Inflammatory macrophage (primary cell): ENCODE results near the gene FBXO44.
A peak's percentile ranks its signal among the peaks of the same experiment; 100 is the strongest.

ENCODE experiments used
- DNase-seq, 2 donors: peaks; one replicate each; pipeline ENCODE4 v3.0.0-alpha.2; 2020 to 2022

The FBXO44 gene

DNA sequence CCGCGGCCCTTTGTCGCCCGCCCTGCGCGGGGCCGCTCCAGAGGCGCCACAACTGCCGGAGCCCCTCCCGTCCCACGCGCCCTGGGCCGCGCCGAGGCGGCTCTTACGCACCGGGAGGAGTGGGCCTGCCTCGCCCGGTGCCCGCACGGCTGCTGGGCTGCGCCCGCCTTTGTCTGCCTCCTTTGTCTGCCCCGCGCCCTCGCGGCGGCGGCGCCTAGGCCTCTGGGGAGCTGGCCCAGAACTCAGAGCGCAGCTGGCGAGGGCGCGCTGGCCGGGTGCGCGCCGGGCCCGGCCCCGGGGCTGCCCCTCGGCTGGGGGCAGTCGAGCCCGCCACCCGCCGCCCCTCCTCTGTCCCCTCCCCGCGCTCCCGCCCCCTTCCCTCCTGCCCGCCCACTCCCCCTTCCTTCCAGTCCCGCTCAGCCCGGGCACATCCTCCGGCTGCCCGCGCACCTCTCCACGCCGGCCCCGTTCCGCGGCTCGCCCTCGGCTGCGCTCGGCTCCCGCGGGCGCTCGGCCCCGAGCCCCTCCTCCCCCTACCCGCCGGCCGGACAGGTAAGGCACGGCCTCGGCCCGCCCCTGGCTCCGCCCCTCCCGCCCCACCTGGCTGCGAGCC lies 36.7 kb downstream of the FBXO44 start, which contains the start of gene DRAXIN:
Gene DRAXIN (plus strand): TSS at position 409 of the 613 bp plus-strand sequence. CDS start 14,549 bp downstream, outside the sequence.
- DNase-seq = no peak

DNA sequence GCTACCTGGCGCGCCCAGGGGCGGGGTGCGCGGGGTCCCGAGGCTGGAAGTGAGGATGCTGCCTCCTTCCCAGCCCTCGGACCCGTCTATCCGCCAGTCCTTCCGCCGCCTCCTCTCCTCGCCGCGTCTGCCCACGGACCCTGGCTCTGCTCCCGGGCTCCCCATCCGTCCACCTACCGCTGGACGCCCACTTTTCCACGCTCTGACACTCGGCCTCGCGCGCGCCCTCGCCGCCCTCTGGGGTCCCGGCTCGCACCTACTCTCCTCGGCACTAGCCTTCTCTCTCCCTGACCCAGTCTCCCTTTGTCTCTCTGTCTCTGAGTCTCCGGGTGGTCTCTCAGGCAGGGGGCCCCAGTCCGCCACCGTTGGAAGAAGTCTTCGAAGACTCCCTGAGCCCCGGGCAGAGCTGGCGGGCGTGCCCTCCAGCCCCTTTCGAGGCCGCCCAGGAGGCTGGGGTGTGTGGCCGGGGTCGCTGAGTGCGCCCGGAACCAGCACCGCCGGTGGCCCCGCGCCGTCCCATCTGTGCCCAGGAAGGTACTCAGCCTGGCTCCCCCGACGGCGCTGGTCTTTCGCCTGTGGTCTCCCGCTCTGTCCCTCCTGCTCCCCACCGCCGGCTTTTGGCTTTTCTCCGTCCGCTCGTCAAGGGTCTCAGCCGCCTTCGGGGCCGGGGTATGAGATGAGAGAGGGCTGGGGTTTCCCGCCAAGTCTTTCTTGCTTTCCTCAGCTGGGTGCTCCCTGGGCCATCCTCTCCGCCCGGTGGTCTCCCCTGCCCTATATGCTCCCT lies 37.4 kb downstream of the FBXO44 start:
- DNase-seq = no peak

DNA sequence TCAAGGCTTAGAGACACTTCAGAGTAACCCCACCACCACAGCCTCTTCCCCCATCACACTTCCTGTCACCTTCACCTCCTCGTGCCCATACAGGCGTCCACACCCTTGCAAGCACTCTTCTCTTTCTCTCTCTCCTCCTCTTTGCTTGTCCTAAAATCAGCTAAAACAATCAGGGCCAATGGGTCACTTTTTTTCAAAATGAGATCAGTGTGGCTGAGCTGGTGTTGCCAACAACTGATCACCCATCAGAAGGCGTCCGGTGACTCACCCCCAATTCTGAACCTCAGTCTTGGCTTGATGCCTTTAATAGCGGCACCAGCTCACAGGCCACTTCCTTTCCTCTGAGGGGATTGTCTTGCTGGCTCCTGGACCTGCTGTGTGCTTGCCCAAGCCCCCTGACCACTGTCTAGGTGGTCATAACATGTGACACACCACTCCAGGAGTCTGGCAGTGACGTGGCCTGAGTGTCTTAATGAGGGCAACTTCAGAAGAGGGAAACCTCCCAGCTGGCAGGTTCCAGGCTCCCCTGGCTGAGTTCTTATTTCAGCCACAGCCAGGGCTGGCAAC lies 38.4 kb downstream of the FBXO44 start:
- peak; percentile 69 to 89 for DNase-seq

DNA sequence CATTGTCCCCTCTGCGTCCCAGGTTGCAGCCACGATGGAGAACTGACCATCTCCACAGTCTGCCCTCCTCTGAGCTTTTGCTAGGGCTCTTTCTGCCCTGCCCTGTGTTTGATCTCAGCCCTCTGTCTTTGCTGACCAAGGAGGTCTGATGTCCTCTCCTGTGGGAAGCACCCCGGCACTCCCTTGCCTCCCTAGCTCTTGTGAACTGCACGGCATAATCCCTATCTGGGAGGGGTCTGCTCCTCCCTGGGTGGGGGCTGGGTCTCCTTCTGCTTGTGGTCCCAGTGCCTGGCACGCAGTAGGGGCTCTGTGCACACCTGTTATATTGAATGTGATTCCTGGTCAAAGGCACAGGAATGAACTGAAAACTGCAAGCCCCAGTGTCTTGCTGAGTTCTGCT lies 39.2 kb downstream of the FBXO44 start:
- no peak for DNase-seq

DNA sequence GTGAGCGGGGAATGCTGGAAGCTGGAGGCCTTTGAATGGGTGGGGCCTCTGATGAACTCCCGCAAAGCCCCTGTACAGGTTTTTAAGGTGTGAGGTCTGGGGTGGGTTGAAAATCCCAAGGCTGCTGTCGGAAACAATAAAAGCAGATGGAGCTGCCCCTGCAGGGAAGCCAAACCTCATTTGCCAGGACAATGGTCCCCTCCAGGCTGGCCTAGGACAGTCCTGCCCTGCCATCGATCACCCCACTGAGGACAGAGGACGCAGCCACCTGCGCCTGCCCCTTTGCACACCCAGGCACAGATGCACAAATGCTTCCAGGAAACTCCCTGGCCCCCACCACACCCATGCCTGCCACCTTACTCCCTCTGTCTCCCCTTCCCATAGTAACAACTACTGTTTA lies 41.2 kb downstream of the FBXO44 start:
- no peak for DNase-seq

DNA sequence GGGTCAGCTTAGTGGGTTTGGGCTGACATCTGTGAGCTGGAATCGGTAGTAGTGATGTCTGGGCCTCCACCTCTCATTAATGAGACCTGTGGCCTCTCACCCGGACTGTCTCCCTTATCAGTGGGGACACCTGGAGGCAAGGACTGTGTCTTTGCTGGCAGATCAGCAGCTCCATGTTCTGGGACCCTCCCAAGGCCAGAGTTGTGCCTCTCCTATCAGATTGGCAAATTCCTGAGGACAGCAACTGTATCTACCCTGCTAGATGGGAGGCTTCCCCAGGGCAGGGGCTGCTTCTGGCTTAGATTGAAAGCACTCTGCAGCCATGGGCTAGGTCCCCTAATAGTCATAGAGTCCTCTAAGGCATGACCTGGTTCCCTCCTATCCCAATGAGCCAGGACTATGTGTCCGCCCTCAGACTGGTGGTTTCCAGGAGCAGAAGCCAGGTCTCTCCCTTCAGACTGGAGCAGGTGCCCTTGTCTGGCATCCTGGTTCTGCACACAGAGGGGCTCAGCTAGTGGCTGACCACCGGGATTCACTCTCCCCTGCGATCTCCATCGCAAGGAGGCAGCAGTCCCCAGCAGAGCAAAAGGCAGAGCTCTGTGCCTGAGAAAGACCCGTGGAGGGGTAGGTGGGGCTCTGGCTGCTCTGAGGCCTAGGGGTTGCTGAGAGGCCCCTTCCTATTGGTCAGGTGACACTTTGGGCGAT lies 42.7 kb downstream of the FBXO44 start:
- DNase-seq = no peak

DNA sequence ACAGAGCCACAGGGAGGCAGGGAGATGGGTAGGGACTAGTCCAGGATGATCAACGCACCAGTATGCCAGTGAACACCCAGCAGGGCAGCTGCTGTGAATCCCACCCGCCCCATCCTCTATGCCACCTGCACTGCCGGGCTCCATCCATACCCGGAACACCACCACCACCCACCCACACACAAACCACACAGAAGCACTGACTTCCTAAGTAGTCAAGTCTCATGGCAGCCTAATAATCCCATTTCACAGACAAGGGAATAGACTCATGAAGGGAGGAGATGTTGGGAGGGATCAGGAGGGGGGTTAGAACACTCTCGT lies 43.2 kb downstream of the FBXO44 start:
- DNase-seq = no peak

DNA sequence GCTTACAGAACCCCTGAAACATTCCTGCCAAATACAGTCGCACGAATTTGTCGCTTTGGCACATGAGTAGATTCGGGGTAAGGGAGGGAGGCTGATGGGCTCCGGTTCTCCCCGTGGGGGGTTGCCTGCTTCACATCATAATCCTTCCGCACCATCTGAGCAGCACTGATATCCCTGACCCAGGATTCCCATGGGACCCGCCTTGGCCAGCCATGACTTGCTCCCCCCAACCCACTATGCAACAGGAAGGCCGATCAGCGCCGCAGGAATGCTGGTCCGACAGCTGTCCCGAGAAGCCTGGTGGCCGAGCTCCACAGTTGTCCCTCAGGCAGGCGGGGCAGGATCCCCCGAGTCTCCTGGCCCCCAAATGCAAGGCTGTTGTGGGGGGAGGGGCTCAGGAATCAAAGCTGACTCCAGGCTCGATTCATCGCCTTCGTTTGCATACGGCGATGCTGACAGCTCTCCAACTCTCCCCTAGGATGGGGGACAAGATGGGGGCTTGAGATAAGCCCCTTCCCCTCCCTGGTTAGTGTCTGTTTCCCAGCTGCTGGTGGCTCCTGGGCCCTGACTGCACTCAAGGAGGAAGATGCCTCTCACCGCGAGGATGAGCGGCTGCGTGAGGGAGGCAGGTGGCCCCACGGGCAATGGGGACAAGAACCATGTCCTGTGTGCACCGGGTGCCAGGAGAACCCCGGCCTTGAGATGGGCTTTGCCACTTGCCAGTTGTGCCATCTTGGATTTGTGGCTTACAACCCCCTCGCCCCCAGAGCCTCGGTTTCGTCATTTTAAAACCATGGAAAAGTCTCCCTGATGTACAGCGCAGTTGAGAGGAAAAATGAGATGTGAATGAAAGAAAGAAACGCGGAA lies 46.2 kb downstream of the FBXO44 start:
- DNase-seq = no peak

DNA sequence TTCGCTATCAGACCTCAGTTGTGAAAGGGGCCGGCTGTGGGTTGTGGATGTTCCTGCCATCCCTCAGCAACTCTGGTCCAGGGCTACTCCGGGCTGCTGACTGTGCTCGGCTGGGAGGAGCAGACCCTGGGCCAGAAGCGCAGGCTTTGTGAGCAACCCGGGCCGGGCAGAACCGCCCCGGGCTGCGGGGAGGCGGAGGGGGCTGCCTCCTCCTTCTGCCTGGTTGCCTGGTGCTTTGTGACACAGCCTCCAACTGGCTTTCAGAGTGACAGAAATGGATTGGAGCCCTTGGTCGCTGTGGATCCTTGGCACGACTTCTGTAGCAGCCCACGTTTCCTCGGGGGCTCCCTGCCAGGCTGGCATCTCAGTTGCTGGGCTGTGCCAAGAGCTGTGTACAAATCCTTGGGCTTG lies 46.9 kb downstream of the FBXO44 start:
- no peak for DNase-seq

DNA sequence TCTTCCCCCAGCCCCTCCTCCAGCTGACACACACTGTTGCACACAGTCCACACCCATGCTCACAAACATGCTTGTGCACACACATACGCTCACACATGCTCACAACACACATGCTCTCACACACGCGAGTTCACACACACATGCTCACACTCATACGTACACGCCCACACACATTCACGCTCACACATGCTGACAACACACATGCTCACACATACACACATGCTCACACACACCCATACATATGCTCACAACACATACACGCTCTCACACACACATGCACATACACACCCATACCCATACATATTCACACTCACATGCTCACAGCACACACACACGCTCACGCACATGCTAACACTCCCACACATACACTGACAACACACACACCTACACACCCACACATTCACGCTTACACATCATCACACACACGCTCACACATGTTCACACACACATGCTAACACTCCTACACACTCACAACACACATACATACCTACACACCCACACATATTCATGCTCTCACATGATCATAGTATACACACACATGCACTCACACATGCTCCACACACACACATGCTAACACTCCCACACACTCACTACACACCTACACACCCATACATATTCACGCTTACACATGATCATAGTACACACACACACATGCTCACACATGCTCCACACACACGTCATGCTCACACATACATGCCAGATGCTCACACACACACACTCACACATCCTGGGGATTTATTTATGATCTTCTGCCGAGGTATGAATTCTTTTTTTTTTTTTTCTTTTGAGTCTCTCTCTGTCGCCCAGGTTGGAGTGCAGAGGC lies 47.5 kb downstream of the FBXO44 start:
- DNase-seq = no peak

DNA sequence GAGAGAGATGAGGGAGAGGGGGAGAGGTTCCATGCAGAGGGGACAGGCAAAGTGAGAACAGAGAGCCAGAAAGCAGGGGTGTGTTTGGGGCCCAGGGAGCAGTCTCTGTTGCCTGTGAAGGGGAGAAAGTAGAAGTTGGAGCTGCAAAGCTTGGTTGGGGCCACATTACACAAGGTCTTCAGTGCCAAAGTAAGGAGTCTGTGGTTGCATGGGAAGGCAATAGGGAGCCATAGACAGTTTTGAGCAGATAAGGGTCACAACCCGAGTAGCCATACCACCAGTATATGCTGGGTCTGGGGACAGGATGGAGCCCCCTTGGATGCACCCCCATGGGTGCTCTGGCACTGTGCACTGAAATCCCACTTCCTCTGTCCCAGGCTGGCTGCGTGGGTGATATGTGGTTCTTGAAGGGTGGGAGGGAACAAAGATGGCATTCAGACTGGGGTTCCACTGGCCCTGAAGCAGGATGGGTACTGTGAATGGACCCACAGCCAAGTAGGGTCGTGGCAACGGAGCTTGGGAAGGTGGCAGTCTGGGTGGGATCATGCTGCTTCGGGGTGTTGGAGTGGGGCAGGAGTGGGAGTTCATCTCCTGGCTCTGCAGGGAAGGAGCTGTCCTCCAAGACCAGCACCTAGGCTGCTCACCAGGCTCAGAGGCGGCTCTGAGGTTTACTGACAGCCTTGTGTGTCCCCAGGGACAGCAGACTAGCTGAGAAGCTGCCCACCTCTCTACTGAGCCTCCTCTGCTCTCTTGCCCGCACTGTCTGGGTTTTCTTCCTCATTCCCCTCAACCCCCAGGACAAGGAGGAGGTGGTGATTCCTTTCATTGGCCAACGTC lies 48.9 kb downstream of the FBXO44 start:
- peak in 1 of 2 donors; percentile 59 for DNase-seq

DNA sequence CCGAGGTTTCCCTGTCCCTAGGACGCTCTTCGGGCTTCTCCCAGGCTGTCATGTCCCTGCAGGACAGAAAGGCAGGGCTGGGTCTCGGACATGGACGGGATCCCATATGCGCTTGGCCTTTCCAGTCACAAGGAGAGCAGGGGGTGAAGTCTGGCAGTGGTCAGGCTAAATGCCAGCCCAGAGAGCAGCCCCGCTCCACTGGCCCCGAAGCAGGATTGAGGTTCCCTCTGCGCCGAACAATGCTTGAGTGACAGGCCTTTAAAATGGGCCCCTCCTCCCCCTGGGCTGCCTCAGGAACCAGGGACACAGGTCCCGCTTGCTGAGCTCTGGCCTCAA lies 49.5 kb downstream of the FBXO44 start:
- no peak for DNase-seq

DNA sequence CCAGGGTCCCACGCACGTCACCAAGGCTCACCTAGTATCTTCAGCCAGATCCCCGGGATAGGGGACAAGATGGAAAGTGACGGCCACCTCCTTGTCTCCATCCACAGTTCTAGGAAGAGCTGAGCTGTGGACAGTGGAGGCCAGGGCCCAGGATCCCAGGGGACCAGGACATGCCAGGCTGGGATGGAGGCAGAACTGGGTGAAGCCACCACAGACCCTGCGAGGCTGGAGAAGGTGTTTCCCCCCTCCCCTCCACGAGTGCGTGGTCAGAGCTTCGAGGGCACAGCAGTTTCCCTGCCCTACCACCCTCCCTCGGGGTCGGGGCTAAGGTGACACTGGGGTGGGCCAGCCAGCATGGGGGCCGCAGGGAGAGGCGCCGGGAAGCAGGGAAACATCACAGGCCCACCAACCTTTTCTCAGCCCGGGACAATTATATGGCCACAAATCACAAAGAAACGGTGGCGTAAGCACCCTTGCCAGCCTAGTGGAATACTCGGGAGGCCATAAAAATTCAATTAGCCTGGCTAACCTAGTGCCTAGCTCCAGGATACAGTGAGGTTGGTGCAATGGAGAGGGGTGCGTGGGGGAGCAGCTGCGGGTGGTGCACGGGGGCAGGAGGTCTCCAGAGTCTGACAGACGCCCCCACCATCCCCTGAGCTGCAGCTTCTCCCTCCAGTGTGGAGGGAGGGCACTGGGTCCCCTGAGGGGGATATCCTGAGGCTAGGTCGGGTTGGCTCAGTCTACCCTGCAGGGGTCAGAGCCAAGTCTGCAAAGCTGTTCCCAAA lies 50.2 kb downstream of the FBXO44 start:
- no peak for DNase-seq

DNA sequence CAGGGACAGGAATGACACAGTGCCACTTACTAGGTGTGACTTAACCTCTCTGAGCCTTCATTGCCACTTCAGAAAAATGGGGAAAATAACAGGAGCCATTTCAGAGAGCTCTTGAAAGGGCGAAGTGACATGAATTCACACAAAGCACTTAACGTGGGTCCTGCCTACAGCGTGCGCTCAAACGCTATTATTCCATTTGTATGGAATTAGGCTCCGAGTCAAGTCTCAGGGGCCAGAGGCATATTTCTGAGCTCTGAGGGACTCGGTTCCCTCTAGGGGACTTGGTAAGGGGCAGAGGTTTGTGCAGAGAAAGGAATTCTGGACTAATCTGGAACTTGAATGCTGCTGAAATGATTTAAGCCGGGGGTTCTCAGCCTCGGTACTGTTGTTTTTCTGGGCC lies 50.9 kb downstream of the FBXO44 start:
- no peak for DNase-seq

DNA sequence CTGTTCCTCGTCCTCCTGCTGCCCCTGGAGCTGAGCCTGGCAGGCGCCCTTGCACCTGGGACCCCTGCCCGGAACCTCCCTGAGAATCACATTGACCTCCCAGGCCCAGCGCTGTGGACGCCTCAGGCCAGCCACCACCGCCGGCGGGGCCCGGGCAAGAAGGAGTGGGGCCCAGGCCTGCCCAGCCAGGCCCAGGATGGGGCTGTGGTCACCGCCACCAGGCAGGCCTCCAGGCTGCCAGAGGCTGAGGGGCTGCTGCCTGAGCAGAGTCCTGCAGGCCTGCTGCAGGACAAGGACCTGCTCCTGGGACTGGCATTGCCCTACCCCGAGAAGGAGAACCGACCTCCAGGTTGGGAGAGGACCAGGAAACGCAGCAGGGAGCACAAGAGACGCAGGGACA lies 51.6 kb downstream of the FBXO44 start:
- DNase-seq = no peak

DNA sequence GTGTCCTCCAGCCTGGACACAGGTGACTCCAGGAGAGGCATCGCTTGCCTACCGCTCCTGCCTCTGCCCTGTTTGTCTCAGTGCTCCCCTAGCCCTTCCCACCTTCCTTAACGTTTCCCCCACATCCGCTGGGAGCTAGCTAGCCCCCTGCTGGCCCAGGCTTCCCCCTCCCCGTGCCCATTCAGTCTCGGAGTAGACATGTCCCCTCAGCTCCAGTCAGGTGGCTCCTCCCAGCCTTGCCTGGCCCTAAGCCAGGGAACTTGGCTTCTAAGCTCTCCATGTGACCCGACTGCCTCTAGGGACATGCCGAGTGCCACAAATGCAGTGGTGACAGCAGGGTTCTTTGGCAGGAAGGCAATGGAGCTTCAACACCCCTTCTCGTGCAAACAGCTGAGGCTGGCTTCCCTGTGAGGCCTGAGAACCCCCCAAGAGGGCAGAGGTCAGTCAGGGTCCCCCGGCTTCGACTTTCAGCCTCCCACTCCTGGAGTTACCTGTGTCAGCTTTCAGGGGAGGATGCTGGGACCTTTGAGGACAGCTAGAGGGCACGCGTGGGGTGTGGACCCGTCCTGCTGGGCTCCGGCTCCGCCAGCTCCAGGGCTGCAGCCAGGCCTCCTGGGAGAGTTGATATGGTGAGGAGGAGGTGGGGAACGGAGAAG lies 53.1 kb downstream of the FBXO44 start:
- DNase-seq = peak in 1 of 2 donors; percentile 64

DNA sequence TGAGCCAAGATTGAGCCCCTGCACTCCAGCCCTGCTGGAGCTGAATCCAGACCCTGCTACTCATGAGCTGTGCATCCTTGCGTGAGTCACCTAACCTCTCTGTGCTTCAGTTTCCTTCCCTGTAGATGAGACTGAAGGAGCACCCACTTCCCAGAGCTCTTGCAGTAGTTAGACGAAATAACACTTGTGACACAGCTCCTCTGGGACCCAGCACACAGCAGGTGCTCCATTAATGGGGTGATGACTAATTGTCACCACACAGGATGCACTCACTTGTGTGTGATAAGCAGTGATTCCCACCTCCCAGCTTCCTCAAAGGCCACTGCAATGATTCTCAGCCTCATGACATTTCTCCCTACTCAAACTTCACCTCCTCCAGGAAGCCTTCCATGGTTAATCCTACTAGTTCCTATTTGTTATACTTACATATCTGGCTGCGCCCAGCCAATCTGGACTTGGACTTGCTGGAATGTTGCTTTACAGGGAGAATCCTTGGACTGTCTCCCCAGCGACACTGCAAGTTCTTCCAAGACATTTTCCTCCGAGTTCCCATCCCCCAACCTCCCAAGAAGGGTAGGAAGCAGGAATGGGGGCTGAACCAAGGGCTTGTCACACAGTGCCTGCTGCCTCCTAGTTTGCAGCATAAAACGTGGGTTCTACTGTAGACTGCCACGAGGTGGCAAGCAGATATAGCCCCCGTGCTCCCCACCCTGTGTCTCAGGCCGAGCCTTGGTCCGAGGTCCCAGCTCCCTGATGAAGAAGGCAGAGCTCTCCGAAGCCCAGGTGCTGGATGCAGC lies 54.1 kb downstream of the FBXO44 start:
- DNase-seq = peak; percentile 85 to 96

DNA sequence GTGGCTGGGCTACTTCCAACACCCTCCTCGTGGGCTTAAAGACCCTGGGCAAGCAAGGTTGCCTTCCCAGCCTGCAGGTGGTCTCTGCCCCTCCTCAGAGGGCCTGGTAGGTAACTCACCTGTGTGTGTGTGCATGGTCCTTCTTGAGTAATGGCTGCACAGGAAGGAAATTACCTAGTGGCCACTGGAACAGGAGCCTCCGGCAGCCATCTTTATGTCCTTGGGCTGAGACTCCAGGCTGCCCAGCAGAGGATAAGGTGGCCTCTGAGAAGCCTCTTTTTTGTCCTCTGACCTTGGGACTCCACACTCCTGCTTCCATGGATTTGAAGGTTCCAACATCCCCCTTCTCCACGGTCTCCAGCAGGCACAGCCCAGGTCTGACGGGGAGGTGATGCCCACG lies 56.8 kb downstream of the FBXO44 start:
- DNase-seq = no peak

DNA sequence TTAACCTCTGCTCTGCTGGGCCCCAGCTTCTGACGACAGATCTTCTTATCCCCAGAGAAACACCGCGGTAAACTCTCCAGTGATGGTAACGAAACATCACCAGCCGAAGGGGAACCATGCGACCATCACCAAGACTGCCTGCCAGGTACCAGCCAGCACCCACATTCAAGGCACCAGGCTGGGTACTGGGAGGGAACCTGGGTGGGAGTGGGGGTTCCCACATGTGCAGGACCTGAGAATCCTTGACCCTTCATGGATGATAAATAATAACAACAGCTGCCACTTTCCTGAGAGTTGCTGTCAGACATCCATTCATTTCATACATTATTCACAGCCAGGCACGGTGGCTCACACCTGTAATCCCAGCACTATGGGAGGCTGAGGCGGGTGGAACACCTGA lies 57.6 kb downstream of the FBXO44 start:
- no peak for DNase-seq
